ENCODE data around the gene PTPN9.

Gene PTPN9

DNA sequence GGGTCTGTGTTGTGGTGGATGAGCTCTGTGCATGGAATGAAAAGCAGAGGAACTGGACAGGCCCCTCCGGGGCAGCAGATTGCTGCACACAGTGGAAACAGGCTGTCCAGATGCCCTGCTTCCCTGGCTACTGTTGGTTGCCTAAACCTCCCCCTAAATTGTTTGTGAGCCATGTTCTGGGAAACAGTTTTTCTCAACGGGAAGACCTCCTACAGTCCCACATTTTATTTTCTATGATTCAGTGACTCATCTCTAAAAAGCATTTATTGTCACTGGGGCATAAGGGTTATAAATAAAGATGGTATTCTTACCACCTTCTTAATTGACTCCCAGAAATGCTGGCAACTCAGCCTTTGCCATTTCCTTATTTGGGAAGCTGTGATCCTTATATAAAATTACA, 20.3 kb upstream of the PTPN9 start:
- TF ChIP-seq RAD21 (IDR thresholded peaks at IDR 0.05; ENCODE audit: low read depth) (no peak), NFIC (IDR thresholded peaks at IDR 0.05) (no peak), YY1 (IDR thresholded peaks at IDR 0.05; ENCODE audit: low read depth) (no peak), FOXM1 (IDR thresholded peaks at IDR 0.05; ENCODE audit: borderline replicate concordance, low read depth) (no peak), CEBPB (IDR thresholded peaks at IDR 0.05) (no peak), CREB1 (IDR thresholded peaks at IDR 0.05; ENCODE audit: low read depth) (no peak), TAF1 (IDR thresholded peaks at IDR 0.05; ENCODE audit: low read depth) (no peak), EGR1 (IDR thresholded peaks at IDR 0.05) (no peak)
- TF ChIP-seq, protein P1, sequence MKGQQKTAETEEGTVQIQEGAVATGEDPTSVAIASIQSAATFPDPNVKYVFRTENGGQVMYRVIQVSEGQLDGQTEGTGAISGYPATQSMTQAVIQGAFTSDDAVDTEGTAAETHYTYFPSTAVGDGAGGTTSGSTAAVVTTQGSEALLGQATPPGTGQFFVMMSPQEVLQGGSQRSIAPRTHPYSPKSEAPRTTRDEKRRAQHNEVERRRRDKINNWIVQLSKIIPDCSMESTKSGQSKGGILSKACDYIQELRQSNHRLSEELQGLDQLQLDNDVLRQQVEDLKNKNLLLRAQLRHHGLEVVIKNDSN (IDR thresholded peaks at IDR 0.05): no peak
- TF ChIP-seq, protein P2, sequence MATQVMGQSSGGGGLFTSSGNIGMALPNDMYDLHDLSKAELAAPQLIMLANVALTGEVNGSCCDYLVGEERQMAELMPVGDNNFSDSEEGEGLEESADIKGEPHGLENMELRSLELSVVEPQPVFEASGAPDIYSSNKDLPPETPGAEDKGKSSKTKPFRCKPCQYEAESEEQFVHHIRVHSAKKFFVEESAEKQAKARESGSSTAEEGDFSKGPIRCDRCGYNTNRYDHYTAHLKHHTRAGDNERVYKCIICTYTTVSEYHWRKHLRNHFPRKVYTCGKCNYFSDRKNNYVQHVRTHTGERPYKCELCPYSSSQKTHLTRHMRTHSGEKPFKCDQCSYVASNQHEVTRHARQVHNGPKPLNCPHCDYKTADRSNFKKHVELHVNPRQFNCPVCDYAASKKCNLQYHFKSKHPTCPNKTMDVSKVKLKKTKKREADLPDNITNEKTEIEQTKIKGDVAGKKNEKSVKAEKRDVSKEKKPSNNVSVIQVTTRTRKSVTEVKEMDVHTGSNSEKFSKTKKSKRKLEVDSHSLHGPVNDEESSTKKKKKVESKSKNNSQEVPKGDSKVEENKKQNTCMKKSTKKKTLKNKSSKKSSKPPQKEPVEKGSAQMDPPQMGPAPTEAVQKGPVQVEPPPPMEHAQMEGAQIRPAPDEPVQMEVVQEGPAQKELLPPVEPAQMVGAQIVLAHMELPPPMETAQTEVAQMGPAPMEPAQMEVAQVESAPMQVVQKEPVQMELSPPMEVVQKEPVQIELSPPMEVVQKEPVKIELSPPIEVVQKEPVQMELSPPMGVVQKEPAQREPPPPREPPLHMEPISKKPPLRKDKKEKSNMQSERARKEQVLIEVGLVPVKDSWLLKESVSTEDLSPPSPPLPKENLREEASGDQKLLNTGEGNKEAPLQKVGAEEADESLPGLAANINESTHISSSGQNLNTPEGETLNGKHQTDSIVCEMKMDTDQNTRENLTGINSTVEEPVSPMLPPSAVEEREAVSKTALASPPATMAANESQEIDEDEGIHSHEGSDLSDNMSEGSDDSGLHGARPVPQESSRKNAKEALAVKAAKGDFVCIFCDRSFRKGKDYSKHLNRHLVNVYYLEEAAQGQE (IDR thresholded peaks at IDR 0.05; ENCODE audit: low read depth): no peak

DNA sequence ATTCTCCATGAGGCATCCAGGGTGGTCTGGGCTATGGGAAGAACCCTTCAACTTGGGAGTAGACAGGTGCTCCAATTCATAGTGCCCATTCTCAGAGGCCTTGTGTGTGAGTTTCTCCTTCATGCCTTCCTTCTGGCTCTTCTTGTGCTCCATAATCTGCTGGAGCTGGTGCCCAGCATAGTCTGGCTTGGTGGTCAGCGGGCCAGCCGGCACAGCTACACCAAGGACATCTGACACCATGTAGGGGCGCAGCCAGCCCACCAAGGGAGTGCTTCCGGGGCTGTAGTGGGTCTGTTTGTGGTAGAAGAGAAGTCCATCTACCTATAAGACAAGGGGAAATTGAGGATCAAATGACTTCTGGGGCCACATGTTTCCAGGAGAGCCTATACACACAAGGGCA, 19.2 kb upstream of the PTPN9 start:
- TF ChIP-seq, protein P2 (IDR thresholded peaks at IDR 0.05; ENCODE audit: low read depth): no peak
- TF ChIP-seq, protein P3, sequence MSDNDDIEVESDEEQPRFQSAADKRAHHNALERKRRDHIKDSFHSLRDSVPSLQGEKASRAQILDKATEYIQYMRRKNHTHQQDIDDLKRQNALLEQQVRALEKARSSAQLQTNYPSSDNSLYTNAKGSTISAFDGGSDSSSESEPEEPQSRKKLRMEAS (IDR thresholded peaks at IDR 0.05): no peak
- TF ChIP-seq FOXM1 (IDR thresholded peaks at IDR 0.05; ENCODE audit: borderline replicate concordance, low read depth) (no peak), CREB1 (IDR thresholded peaks at IDR 0.05; ENCODE audit: low read depth) (no peak), YY1 (IDR thresholded peaks at IDR 0.05; ENCODE audit: low read depth) (no peak), TAF1 (IDR thresholded peaks at IDR 0.05; ENCODE audit: low read depth) (no peak), TCF12 (IDR thresholded peaks at IDR 0.05; ENCODE audit: low read depth) (no peak), TEAD4 (IDR thresholded peaks at IDR 0.05) (no peak), NFIC (IDR thresholded peaks at IDR 0.05) (no peak), EP300 (IDR thresholded peaks at IDR 0.05; ENCODE audit: borderline replicate concordance) (no peak), RAD21 (IDR thresholded peaks at IDR 0.05; ENCODE audit: low read depth) (no peak), CEBPB (IDR thresholded peaks at IDR 0.05) (no peak), ZBTB7A (IDR thresholded peaks at IDR 0.05; ENCODE audit: low read depth) (no peak), EGR1 (IDR thresholded peaks at IDR 0.05) (no peak)
- TF ChIP-seq, protein P1 (IDR thresholded peaks at IDR 0.05): no peak

DNA sequence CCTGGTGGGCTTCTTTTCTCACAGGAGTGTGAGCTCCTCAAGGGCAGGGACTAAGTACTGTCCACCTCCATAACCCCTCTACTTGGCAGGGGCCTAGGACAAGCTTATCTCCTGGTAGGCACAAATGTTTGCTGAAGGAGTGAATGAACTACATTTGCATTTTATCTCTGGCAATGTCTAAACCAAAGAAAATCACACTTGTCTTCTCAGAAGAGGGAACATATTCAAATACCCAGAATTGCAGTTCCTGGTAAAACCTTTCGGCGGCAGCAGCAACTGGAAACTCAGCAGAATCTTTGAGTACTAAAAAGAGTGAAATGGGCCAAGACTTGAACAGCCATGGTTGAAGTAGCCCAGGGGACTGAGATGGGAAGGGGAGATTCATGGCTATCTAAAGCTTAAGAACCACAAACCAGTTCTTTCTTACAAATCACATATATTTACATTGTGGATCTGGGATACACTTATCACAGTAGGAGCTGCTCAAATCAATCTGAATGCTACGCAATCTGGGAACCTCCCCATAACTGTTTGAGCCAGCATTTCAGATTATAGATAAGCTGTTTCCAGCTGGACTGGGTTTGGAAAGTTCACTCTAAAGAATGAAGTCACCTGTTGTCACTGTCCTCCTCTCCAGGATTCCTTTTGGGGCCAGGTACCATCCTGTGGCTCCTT, 18.7 kb upstream of the PTPN9 start:
- TF ChIP-seq RAD21 (IDR thresholded peaks at IDR 0.05; ENCODE audit: low read depth) (peak; percentile 38; the same call in 1 of the 2 replicates), ZBTB7A (IDR thresholded peaks at IDR 0.05; ENCODE audit: low read depth) (no peak)

DNA sequence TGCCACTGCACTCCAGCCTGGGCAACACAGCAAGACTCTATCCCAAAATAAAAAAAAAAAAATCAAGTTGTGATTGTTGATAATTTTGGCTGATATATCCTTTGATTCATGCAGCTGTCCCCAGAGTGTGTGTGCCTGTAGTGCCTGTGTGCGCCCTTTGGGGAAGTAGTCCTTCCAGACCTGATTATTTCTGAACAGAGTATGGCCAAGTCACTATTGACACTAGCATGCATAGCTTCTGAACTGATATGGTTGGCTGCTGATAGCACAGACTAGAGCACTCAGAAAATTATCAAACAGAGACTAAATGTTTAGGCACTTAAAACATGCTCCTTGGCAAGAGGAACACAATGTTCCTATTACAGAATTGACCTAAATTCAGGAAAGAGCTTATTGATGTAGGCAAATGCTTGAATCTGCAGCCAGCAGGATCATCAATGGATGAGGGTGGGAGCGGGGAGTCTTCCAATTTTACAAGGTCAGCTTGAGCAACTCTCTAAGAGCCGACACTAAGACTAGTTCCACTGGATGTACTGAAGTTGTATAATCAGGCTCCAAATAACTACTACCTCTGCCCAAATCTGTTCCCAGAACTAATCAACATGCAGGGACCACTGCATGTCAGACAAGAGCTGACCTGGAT, 17.7 kb upstream of the PTPN9 start:
- TF ChIP-seq NFIC (IDR thresholded peaks at IDR 0.05): no peak
- TF ChIP-seq YY1 (IDR thresholded peaks at IDR 0.05; ENCODE audit: low read depth): no peak
- TF ChIP-seq FOXM1 (IDR thresholded peaks at IDR 0.05; ENCODE audit: borderline replicate concordance, low read depth): no peak
- TF ChIP-seq CEBPB (IDR thresholded peaks at IDR 0.05): no peak
- no peak for TF ChIP-seq CREB1 (IDR thresholded peaks at IDR 0.05; ENCODE audit: low read depth)
- TF ChIP-seq ZBTB7A (IDR thresholded peaks at IDR 0.05; ENCODE audit: low read depth): no peak
- TF ChIP-seq TCF12 (IDR thresholded peaks at IDR 0.05; ENCODE audit: low read depth): no peak
- no peak for TF ChIP-seq TEAD4 (IDR thresholded peaks at IDR 0.05)
- TF ChIP-seq, protein P1 (IDR thresholded peaks at IDR 0.05): no peak
- TF ChIP-seq EP300 (IDR thresholded peaks at IDR 0.05; ENCODE audit: borderline replicate concordance): no peak
- TF ChIP-seq TAF1 (IDR thresholded peaks at IDR 0.05; ENCODE audit: low read depth): no peak
- TF ChIP-seq EGR1 (IDR thresholded peaks at IDR 0.05): no peak
- TF ChIP-seq, protein P3 (IDR thresholded peaks at IDR 0.05): no peak
- no peak for TF ChIP-seq RAD21 (IDR thresholded peaks at IDR 0.05; ENCODE audit: low read depth)
- TF ChIP-seq, protein P2 (IDR thresholded peaks at IDR 0.05; ENCODE audit: low read depth): no peak
